ENCODE measurements around the gene NTM.

Gene NTM

GRCh38 chr11:132046288-132046865 is 676.0 kb downstream of the NTM start:
- TF ChIP-seq CTCF (IDR thresholded peaks at IDR 0.05; ENCODE audit: insufficient read depth, missing control alignments), result no peak
- DNase-seq (ENCODE audit: insufficient read length, low spot score) (no peak), FAIRE-seq (no peak)

- FAIRE-seq, result no peak
- no peak for TF ChIP-seq CTCF (IDR thresholded peaks at IDR 0.05; ENCODE audit: insufficient read depth, missing control alignments)
- no peak for DNase-seq (ENCODE audit: insufficient read length, low spot score)
These were observed 676.8 kb downstream of the NTM start for GRCh38 chr11:132047167-132047566.

GRCh38 chr11:132048040-132048439 is 677.6 kb downstream of the NTM start:
- DNase-seq (ENCODE audit: insufficient read length, low spot score), result no peak
- no peak for FAIRE-seq
- no peak for TF ChIP-seq CTCF (IDR thresholded peaks at IDR 0.05; ENCODE audit: insufficient read depth, missing control alignments)

- FAIRE-seq (no peak), DNase-seq (ENCODE audit: insufficient read length, low spot score) (no peak)
- no peak for TF ChIP-seq CTCF (IDR thresholded peaks at IDR 0.05; ENCODE audit: insufficient read depth, missing control alignments)
These were observed 678.8 kb downstream of the NTM start for GRCh38 chr11:132049205-132049604.

GRCh38 chr11:132050049-132050448 is 679.6 kb downstream of the NTM start:
- no peak for FAIRE-seq

GRCh38 chr11:132050577-132051165 is 680.3 kb downstream of the NTM start:
- DNase-seq (ENCODE audit: insufficient read length, low spot score), result no peak
- TF ChIP-seq CTCF (IDR thresholded peaks at IDR 0.05; ENCODE audit: insufficient read depth, missing control alignments), result no peak
- no peak for FAIRE-seq

More at GRCh38 chr11:132050049-132050448, 679.6 kb downstream of the NTM start:
- no peak for TF ChIP-seq CTCF (IDR thresholded peaks at IDR 0.05; ENCODE audit: insufficient read depth, missing control alignments)
- DNase-seq (ENCODE audit: insufficient read length, low spot score), result no peak

GRCh38 chr11:132051704-132052103 is 681.3 kb downstream of the NTM start:
- no peak for TF ChIP-seq CTCF (IDR thresholded peaks at IDR 0.05; ENCODE audit: insufficient read depth, missing control alignments)
- DNase-seq (ENCODE audit: insufficient read length, low spot score) (no peak), FAIRE-seq (no peak)
